Left renal cortex interstitium (tissue), 4 donors: ENCODE data around the gene SYTL1. TPM values are rescaled to one million over a fixed set of nuclear protein-coding genes. Genes with fewer than 3 reads are reported as not detected.

Source experiments
- DNase-seq, 4 donors: peaks; one replicate each; pipeline ENCODE4 v3.0.0-alpha.2; 2013; ENCODE audit warnings: low read depth in 4 of 4, low spot score in 2 of 4, missing footprints in 1 of 4
- polyA plus RNA-seq, 4 donors: library from polyadenylated mRNA; unstranded; fragments of 120-200 nt; gene quantifications; one replicate each; pipeline ENCODE4 v1.2.1, GENCODE V29; 2013; ENCODE audit not compliant: insufficient read length in 4 of 4

The SYTL1 gene
- 10 to 100 TPM in 3 of 4 donors, 1 to 10 TPM in 1; 8.3 to 16.4 (median 12.1) TPM for polyA plus RNA-seq

GRCh38 chr1:27341525-27342252 is at the start of gene SYTL1:
Gene SYTL1 (plus strand): TSS chr1:27342022. CDS start chr1:27345335, 3,313 bp downstream.
- no peak for DNase-seq

- no peak for DNase-seq
Observed at GRCh38 chr1:27292106-27292505, 49.7 kb upstream of the SYTL1 start.

- no peak for DNase-seq
Observed at GRCh38 chr1:27293915-27294314, 47.9 kb upstream of the SYTL1 start.

DNA sequence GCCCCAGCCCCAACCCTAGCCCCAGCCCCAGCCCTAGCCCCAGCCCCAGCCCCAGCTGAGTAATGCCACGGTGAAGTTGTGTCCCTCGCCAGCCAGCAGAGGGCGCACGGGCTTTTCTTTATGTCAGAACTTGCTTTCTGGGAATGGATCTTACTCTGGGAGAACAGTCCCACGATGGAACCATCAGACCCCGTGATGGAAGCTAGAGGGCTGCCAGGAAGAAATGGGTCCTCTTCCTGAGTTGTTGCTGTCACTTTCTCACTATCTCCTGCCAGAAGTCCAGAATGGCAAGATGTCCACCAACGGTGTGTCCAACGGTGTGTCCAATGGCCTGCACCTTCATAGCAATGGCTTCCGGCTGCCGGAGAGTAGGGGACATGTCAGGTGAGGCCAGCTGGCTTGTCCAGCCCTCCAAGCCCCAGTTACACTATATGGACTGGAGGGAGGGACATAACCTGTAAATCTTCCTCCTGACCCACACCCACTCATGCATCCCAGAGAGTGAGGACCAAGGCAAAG is 45.0 kb upstream of the SYTL1 start:
- no peak for DNase-seq

GRCh38 chr1:27297903-27298302 is 43.9 kb upstream of the SYTL1 start:
- no peak for DNase-seq

- DNase-seq, result no peak
Observed at GRCh38 chr1:27298632-27299384, 43.0 kb upstream of the SYTL1 start.

DNA sequence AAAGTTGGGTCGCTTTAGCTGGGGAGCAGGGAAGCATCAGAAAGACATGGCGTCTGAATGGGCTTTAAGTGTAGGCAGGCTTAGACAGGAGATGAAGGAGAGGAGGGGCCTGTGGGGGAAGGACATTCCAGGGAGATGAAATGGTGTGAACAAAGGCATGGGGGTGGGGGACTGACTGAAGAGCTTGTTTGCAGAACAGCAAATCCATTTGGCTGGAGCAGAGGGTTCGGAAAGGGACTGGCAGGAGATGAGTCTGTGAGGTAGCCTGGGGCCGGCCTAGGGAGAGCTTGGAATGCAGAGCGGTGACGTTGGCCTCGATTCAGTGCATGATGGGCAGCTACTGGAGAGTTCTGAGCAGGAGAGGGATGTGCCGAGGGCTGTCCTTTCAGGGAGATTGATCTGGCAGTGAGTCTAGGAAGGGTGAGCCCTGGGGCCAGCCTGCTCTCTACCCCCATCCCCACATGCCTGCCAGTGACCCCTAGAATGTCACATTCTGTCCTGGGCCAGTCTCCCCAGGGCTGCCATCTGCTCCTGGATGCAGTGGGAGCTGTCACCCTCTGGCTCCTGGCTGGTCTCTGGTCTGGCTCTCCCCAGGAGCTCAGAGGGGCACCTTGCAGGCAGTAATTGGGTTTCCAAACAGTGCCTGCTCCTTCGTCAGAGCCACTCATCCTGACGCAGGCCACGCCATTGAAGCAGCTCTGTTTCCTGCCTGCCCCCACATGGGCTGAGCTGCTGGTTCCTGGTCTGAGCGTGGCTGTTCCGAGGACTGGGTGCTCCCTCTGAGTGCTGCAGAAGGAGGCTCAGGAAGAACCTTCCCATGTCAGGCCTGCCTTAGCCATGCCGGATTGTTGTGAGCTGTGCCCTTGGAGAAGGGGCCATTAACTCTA is 42.2 kb upstream of the SYTL1 start:
- DNase-seq, result no peak

- DNase-seq, result peak in 3 of 4 donors; percentile 81 to 88 (median 85)
Observed at GRCh38 chr1:27300341-27301051, 41.3 kb upstream of the SYTL1 start.

DNA sequence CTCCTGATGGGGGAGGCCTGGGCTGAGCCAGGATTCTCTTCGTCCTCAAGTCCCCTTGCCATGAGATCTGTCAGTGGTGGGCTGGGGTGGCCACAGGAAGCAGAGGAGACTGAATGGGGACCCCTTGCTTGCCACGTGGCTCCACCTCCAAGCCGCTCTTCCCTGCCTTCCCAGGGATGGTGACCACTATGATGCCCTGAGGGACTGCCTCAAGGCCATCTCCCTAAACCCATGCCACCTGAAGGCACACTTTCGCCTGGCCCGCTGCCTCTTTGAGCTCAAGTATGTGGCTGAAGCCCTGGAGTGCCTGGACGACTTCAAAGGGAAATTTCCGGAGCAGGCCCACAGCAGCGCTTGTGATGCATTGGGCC is 40.8 kb upstream of the SYTL1 start:
- no peak for DNase-seq

- DNase-seq, result no peak
Observed at GRCh38 chr1:27301582-27302199, 40.1 kb upstream of the SYTL1 start.

DNA sequence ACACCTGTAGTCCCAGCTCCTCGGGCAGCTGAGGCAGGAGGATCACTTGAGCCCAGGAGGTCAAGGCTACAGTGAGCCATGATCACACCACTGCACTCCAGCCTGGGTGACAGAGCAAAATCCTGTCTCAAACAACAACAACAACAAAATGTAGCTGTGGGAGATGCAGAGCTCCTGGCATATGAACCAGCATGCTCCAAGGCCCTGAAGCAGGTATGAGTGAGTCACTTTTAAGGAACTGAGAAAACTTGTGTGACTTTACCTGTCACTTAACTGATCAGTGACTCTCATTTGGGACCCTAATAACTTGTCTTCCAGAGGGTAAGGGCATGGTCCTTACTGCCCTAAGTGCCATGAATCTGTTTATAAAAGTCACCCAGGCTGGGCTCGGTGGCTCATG is 39.2 kb upstream of the SYTL1 start:
- DNase-seq, result no peak

DNA sequence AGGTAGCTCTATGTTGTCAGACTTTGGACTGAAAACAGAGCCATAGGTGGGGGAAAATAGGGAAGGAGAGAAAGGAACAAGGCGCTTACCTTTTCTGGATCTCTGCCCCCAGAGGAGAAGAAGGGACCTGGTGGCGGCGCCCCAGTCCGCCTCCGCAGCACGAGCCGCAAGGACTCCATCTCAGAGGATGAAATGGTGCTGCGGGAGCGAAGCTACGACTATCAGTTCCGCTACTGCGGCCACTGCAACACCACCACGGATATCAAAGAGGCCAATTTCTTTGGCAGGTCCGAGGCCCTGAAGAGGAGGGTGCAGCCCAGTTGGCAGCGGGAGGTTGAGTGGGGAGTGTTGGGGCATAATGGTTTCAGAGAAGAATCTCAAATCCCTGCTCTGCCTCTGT is 38.3 kb upstream of the SYTL1 start:
- DNase-seq, result no peak

- DNase-seq, result no peak
Observed at GRCh38 chr1:27306071-27306470, 35.8 kb upstream of the SYTL1 start.

- no peak for DNase-seq
Observed at GRCh38 chr1:27306892-27307761, 34.7 kb upstream of the SYTL1 start.

DNA sequence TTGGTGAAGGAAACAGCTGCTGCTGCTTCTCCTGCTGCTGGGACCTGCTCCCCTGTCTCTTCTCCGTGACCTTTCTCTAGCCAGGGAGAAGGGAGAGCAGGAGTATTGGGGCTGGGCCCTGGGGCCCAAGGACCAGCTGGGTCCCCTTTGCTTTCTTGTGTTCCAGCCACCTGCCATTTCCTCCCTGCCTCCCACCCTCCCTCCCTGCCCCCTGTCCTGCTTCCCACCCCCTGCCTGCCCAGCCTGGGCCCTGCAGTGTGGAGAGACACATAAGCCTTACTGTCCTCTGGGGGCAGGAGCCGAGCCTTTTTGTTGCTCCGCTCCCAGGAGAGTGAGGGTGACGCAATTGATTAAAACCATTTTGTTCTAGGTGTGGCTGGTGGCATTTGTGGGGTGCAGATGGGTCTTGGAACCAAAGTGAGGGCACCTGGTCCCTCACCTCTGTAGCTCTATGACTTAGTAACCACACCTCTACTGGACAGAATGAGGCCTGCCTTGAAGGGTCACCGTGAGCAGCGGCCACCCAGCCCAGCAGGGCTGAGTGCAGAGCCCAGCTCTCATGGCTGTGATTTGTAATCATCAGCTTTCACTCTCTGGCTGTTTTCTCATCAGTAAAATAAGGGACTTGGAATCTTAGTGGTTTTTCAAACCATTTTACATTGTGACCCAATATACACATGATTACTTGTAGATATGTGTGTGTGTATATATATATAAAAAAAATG is 33.8 kb upstream of the SYTL1 start:
- no peak for DNase-seq

GRCh38 chr1:27314169-27314568 is 27.7 kb upstream of the SYTL1 start:
- DNase-seq, result no peak

- no peak for DNase-seq
Observed at GRCh38 chr1:27314737-27315136, 27.1 kb upstream of the SYTL1 start.

DNA sequence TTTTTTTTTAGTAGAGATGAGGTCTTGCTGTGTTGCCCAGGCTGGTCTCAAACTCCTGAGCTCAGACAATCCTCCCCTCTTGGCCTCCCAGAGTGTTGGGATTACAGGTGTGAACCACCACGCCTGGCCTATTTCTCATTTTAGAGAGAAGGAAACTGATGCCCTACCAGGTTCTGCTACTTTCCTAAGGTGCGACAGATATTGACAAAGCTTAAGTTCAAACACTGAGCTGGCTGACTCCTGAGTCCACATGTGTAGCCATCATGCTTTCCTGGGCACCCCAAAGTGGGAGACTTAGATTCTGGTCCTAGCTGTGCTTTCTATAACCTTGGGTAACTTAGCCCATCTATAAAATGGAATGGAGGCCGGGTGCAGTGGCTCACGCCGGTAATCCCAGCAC is 25.0 kb upstream of the SYTL1 start:
- DNase-seq, result no peak
